Natural killer cell (primary cell): Measurements from ENCODE around the gene SORCS1. TPM values are rescaled to one million over a fixed set of nuclear protein-coding genes. Genes with fewer than 3 reads are reported as not detected.

Experiments
- ATAC-seq, 3 donors: fragments of 150-1000 bp in 2 of 3; fragments of 200-7000 bp in 1 of 3; cut with Tn5 transposase; 1 replicate in 1 of 3; 2 replicates in 2 of 3; pipeline ENCODE4 v1.10.0; 2021; ENCODE audit warnings: mild to moderate bottlenecking in 2 of 3, moderate library complexity in 2 of 3
- DNase-seq, 2 donors: peaks; one replicate each; pipeline versions ENCODE4 v3.0.0 to v3.0.0-alpha.2; 2013 to 2021; ENCODE audit warnings: mixed read lengths in 1 of 2
- H3K27ac ChIP-seq: one replicate; pipeline ENCODE4 v1.5.1; 2013; ENCODE audit warnings: mild to moderate bottlenecking, low read length
- H3K27me3 ChIP-seq: one replicate; pipeline ENCODE4 v1.6.1; 2013; ENCODE audit warnings: low read length; ENCODE audit not compliant: control insufficient read depth, insufficient read depth
- H3K36me3 ChIP-seq: one replicate; pipeline ENCODE4 v1.6.1; 2013; ENCODE audit warnings: low read length; ENCODE audit not compliant: control insufficient read depth, insufficient read depth
- H3K4me1 ChIP-seq: one replicate; pipeline ENCODE4 v1.6.1; 2013; ENCODE audit warnings: low read length; ENCODE audit not compliant: control insufficient read depth, insufficient read depth
- H3K4me3 ChIP-seq: one replicate; pipeline ENCODE4 v1.5.1; 2013; ENCODE audit warnings: low read length
- H3K9me3 ChIP-seq: one replicate; pipeline ENCODE4 v1.6.1; 2013; ENCODE audit warnings: low read length; ENCODE audit not compliant: control insufficient read depth, insufficient read depth
- H3K27ac Mint-ChIP-seq, 2 donors: one replicate each; pipeline ENCODE4 v1.8.0; 2022; ENCODE audit warnings: mild to moderate bottlenecking in 2 of 2, mixed read lengths in 2 of 2, moderate library complexity in 1 of 2
- H3K27me3 Mint-ChIP-seq, 2 donors: one replicate each; pipeline ENCODE4 v1.8.0; 2022; ENCODE audit warnings: low read depth in 2 of 2, mixed read lengths in 2 of 2
- H3K36me3 Mint-ChIP-seq: one replicate; pipeline ENCODE4 v1.8.0; 2022; ENCODE audit warnings: mixed read lengths
- H3K4me1 Mint-ChIP-seq, 2 donors: one replicate each; pipeline ENCODE4 v1.8.0; 2022; ENCODE audit warnings: mixed read lengths in 2 of 2
- H3K4me3 Mint-ChIP-seq: one replicate; pipeline ENCODE4 v1.8.0; 2022; ENCODE audit warnings: mild to moderate bottlenecking, moderate library complexity, mixed read lengths
- H3K9me3 Mint-ChIP-seq, 2 donors: one replicate each; pipeline ENCODE4 v1.8.0; 2022; ENCODE audit warnings: mixed read lengths in 2 of 2
- WGBS: methylation state at CpG from one replicate; pipeline ENCODE4 v1.1.7; 2013; ENCODE audit warnings: missing lambda C conversion rate; ENCODE audit not compliant: insufficient coverage; 5-methylcytosine and 5-hydroxymethylcytosine counted together
- intact Hi-C: fragments of 100-400 bp; cut with micrococcal nuclease; formaldehyde crosslinking; loops from one replicate; pipeline ENCODE4 v1.14.2; 2022
- total RNA-seq, 4 donors: library from RNA; stranded (reverse); fragments of 120-200 nt in 1 of 4; gene quantifications; one replicate each; pipeline versions ENCODE4 v1.2.3 to v1.2.4, GENCODE V29; 2013 to 2022
- TF ChIP-seq, protein P1 (sequence below): fragments of 200-600 bp; IDR thresholded peaks from one replicate; pipeline ENCODE4 v1.8.0; 2022; ENCODE audit warnings: antibody characterized with exemption

Gene SORCS1
- total RNA-seq, 3 donors from 2014 or later (not counting 1 experiment from before 2014, with no cell fraction given) = not detected

DNA sequence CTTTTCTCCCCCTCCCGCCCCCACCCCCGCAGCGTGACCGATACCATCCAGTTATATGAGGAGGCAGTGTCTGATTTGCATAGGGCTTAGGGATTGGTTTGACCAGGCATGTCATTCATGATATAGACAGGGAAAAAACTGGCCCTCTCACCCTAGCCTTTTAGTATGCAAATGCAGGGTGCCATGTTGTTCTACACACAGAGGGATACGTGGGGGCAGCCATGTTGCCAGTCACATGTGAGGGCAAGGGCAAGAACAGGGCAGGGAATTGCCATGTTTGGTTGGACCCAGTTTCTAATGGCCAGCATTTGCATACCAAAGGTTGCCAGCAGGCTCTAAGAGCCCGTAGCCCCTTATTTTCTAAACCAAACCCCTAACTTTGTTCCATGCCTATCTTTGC is 552.1 kb downstream of the SORCS1 start:
- H3K27me3 ChIP-seq = no peaks in the 10 kb centered on the region
- H3K4me3 Mint-ChIP-seq = no peak overlapping the region
- no peaks in the 10 kb centered on the region for H3K36me3 Mint-ChIP-seq
- no peaks in the 10 kb centered on the region for H3K36me3 ChIP-seq
- no peak for DNase-seq
- ATAC-seq = no peak
- no peaks in the 10 kb centered on the region for H3K4me1 ChIP-seq
- no peak overlapping the region for H3K4me3 ChIP-seq
- intact Hi-C loops = no loop called here
- WGBS = 79% methylated on average over 4 of the region's 6 CpGs
- TF ChIP-seq, protein P1, sequence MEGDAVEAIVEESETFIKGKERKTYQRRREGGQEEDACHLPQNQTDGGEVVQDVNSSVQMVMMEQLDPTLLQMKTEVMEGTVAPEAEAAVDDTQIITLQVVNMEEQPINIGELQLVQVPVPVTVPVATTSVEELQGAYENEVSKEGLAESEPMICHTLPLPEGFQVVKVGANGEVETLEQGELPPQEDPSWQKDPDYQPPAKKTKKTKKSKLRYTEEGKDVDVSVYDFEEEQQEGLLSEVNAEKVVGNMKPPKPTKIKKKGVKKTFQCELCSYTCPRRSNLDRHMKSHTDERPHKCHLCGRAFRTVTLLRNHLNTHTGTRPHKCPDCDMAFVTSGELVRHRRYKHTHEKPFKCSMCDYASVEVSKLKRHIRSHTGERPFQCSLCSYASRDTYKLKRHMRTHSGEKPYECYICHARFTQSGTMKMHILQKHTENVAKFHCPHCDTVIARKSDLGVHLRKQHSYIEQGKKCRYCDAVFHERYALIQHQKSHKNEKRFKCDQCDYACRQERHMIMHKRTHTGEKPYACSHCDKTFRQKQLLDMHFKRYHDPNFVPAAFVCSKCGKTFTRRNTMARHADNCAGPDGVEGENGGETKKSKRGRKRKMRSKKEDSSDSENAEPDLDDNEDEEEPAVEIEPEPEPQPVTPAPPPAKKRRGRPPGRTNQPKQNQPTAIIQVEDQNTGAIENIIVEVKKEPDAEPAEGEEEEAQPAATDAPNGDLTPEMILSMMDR = no peak
- no peaks in the 10 kb centered on the region for H3K9me3 ChIP-seq
- peaks cover 0 to 3% of the 10 kb centered on the region in 2 donors for H3K27me3 Mint-ChIP-seq
- H3K9me3 Mint-ChIP-seq = peaks cover 0 to 3% of the 10 kb centered on the region in 2 donors
- H3K27ac ChIP-seq = no peak overlapping the region
- no peak overlapping the region for H3K27ac Mint-ChIP-seq
- no peaks in the 10 kb centered on the region for H3K4me1 Mint-ChIP-seq

DNA sequence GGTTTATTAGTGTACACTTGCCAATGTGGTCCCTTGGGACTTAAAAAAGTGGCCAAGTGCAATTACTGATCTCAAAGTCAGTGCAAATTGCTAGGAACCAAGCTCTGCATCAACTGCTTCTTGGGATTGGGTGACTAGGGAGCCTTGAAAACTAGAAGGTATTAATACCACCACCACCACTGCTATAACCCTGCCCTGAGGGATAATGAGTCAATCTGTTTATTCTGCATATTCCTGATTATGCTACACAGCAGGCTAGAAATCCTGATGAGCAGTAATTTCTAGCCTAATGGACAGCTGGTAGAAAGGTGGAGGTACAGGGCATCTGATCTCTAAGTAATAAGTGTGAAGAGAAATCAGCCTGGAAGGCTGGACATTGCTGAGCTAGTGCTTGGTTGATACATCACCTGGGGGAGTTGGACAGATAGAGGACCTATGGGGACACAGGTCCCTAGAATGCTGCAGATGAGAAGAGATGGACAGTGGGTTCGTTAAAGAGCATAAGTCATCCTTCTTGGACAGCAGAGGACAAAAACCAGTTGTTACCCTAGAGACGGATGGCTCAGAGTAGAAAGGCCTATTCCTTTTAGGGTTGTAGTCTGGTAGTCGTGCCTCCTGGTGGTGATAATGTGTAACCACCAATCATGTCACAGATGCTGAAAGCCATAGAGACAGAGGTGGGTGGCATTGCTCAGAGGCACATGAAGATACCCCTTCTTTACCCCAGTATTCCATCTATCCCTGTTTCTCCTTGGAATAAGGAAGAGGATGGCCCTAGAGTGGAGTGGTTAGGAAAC is 554.8 kb downstream of the SORCS1 start:
- no peak overlapping the region for H3K4me3 ChIP-seq
- no peaks in the 10 kb centered on the region for H3K9me3 ChIP-seq
- H3K36me3 ChIP-seq = no peaks in the 10 kb centered on the region
- 61% methylated on average over 3 of the region's 3 CpGs for WGBS
- ATAC-seq (no peak), DNase-seq (no peak)
- Mint-ChIP-seq H3K4me1 (no peaks in the 10 kb centered on the region), H3K9me3 (peaks cover under 1 to 5% of the 10 kb centered on the region in 2 donors), H3K4me3 (no peak overlapping the region), H3K27ac (no peak overlapping the region), H3K27me3 (peaks cover 0 to 3% of the 10 kb centered on the region in 2 donors), H3K36me3 (no peaks in the 10 kb centered on the region)
- intact Hi-C loops = no loop called here
- H3K27ac ChIP-seq = no peak overlapping the region
- no peaks in the 10 kb centered on the region for H3K27me3 ChIP-seq
- H3K4me1 ChIP-seq = no peaks in the 10 kb centered on the region
- TF ChIP-seq, protein P1 = no peak

DNA sequence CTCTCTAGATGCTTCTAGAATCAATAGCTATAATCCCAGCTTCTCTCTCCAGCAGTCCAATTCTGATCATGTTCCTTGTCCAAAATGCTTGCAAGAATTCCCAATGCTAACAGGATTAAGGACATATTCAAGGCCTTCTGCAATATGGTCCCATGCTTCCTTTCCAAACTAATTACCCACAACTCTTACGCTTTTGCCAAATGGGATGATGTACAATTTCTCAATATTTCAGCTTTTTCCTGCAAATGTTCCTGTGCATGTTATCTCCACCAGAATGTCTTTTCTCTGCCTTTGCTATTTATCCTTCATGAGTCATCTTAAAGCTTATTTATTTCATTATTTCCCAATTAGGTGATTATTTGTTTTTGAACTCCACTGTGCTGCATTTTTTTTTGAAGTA is 556.4 kb downstream of the SORCS1 start:
- no peak overlapping the region for H3K27ac Mint-ChIP-seq
- WGBS = 94% methylated on average over 1 of the region's 1 CpG
- no peaks in the 10 kb centered on the region for H3K4me1 Mint-ChIP-seq
- no peaks in the 10 kb centered on the region for H3K27me3 Mint-ChIP-seq
- H3K4me3 Mint-ChIP-seq = no peak overlapping the region
- ATAC-seq = no peak
- DNase-seq = no peak
- Histone ChIP-seq H3K27me3 (no peaks in the 10 kb centered on the region), H3K9me3 (peaks cover 2% of the 10 kb centered on the region), H3K4me3 (no peak overlapping the region), H3K27ac (no peak overlapping the region), H3K4me1 (no peaks in the 10 kb centered on the region), H3K36me3 (no peaks in the 10 kb centered on the region)
- TF ChIP-seq, protein P1 = no peak
- intact Hi-C loops = no loop called here
- H3K9me3 Mint-ChIP-seq = peaks cover 2 to 3% of the 10 kb centered on the region in 2 donors
- H3K36me3 Mint-ChIP-seq = no peaks in the 10 kb centered on the region
